Progenitor cell of endocrine pancreas (in vitro differentiated cells): Measurements from ENCODE around the gene SLC35B2. TPM values are rescaled to one million over a fixed set of nuclear protein-coding genes. Genes with fewer than 3 reads are reported as not detected.

ENCODE experiments used
- DNase-seq: peaks from one replicate; pipeline ENCODE4 v3.0.0; 2021; ENCODE audit warnings: low spot score; ENCODE audit not compliant: unreplicated experiment
- H3K27ac Mint-ChIP-seq: 2 replicates; pipeline ENCODE4 v1.8.0; 2021; ENCODE audit warnings: mild to moderate bottlenecking, moderate library complexity, mixed read lengths
- H3K27me3 Mint-ChIP-seq: 2 replicates; pipeline ENCODE4 v1.8.0; 2021; ENCODE audit warnings: mixed read lengths
- H3K36me3 Mint-ChIP-seq: 2 replicates; pipeline ENCODE4 v1.8.0; 2022; ENCODE audit warnings: mixed read lengths; ENCODE audit not compliant: insufficient read depth
- H3K4me1 Mint-ChIP-seq: 2 replicates; pipeline ENCODE4 v1.8.0; 2021; ENCODE audit warnings: low read depth, mixed read lengths
- H3K4me3 Mint-ChIP-seq: 2 replicates; pipeline ENCODE4 v1.8.0; 2021; ENCODE audit warnings: low read depth, mild to moderate bottlenecking, moderate library complexity, mixed read lengths
- H3K9me3 Mint-ChIP-seq: 2 replicates; pipeline ENCODE4 v1.8.0; 2021; ENCODE audit warnings: low read depth, mixed read lengths
- total RNA-seq: library from RNA; stranded (reverse); gene quantifications from 2 replicates; pipeline ENCODE4 v1.2.1, GENCODE V29; 2021
- TF ChIP-seq, protein P1 (sequence below): fragments of 200-600 bp; sonication (generic); IDR thresholded peaks from one replicate; pipeline ENCODE4 v1.5.0; 2021; ENCODE audit warnings: antibody characterized with exemption, mild to moderate bottlenecking; ENCODE audit not compliant: unreplicated experiment

SLC35B2 gene
- total RNA-seq, 1 donor from 2014 or later: 50.3 TPM

DNA sequence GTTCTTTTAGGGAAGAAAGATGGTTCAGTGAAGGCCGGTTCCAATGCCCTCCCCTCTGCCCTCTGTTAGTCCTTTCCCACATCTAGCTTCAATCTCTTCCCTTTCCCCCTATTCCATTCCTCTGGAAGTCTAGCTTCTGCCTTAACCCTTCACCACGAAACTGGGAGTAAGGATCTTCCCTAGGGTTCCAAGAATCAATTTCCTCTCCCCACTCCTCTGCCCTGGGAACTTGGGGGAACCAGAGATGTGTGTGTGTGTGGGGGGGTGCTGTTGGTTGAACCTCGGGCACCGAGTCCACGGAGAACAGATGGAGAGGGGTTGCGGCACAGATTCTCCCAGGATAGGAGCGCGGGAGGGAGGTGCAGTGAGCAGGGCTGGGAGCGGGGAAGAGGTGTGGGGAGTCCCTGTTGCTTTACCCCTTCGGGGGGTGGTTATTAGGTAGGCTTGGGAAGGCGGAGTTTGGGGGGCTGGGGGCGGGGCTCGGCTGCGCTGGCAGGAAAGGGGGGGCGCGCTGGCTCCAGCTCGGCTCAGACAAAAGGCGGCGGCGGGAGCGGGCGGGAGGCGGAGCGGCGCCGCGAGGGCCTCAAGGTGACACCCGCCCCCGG, 12.7 kb upstream of the SLC35B2 start, which contains the start of gene TMEM151B:
TSS of gene TMEM151B (plus strand) at position 530 of the 605 bp plus-strand sequence. CDS start 293 bp downstream, outside the sequence.
- H3K4me3 Mint-ChIP-seq: peak within 1 kb of the TSS; percentile 73

GRCh38 chr6:44269178-44269920, 12.0 kb upstream of the SLC35B2 start:
- Mint-ChIP-seq H3K36me3 (peaks cover 3% of the 10 kb centered on the region), H3K27me3 (peaks cover 48% of the 10 kb centered on the region), H3K9me3 (no peaks in the 10 kb centered on the region), H3K4me1 (peaks cover 6% of the 10 kb centered on the region), H3K4me3 (peak overlapping the region; percentile 69), H3K27ac (no peak overlapping the region)
- TF ChIP-seq, protein P1, sequence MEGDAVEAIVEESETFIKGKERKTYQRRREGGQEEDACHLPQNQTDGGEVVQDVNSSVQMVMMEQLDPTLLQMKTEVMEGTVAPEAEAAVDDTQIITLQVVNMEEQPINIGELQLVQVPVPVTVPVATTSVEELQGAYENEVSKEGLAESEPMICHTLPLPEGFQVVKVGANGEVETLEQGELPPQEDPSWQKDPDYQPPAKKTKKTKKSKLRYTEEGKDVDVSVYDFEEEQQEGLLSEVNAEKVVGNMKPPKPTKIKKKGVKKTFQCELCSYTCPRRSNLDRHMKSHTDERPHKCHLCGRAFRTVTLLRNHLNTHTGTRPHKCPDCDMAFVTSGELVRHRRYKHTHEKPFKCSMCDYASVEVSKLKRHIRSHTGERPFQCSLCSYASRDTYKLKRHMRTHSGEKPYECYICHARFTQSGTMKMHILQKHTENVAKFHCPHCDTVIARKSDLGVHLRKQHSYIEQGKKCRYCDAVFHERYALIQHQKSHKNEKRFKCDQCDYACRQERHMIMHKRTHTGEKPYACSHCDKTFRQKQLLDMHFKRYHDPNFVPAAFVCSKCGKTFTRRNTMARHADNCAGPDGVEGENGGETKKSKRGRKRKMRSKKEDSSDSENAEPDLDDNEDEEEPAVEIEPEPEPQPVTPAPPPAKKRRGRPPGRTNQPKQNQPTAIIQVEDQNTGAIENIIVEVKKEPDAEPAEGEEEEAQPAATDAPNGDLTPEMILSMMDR: no peak
- DNase-seq: no peak

More for the DNA sequence above, 12.7 kb upstream of the SLC35B2 start, which contains the start of gene TMEM151B:
- H3K27me3 Mint-ChIP-seq: peaks cover 50% of the 10 kb centered on the region
- H3K9me3 Mint-ChIP-seq: no peaks in the 10 kb centered on the region
- H3K27ac Mint-ChIP-seq: peak within 1 kb of the TSS; percentile 3
- TF ChIP-seq, protein P1: no peak
- DNase-seq: no peak
- H3K36me3 Mint-ChIP-seq: peaks cover 5% of the 10 kb centered on the region
- peaks cover 2% of the 10 kb centered on the region for H3K4me1 Mint-ChIP-seq

DNA sequence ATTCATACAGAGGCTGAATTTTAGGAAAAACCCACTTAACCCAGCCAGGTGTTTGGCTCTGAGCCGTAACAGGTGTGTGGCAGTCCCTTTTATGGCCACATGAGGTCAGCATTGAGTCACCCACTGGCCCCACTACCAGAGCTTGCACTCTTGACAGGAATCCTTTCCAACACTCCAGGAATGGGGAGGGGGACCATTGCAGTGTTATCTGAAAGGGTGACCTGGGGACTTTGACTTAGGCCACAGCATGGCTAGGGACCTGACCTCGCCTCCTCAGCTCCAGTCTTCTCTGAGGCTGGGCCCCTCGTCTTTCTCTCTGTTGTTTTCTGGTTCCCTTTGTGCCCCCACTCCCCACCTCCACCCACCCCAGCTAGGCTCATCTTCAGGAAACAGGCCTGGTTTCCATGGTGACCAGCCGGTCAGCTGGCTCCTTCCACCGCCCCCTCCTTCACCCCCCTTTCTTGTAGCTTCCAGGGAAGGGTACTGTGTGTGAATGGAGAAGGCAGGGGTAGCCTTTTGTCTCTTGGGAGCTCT, 10.8 kb upstream of the SLC35B2 start:
- Mint-ChIP-seq H3K36me3 (no peaks in the 10 kb centered on the region), H3K4me1 (peaks cover 14% of the 10 kb centered on the region), H3K27me3 (peaks cover 44% of the 10 kb centered on the region), H3K27ac (no peak overlapping the region), H3K4me3 (peak overlapping the region; percentile 35), H3K9me3 (no peaks in the 10 kb centered on the region)
- TF ChIP-seq, protein P1: peak; percentile 93
- DNase-seq: peak; percentile 66

DNA sequence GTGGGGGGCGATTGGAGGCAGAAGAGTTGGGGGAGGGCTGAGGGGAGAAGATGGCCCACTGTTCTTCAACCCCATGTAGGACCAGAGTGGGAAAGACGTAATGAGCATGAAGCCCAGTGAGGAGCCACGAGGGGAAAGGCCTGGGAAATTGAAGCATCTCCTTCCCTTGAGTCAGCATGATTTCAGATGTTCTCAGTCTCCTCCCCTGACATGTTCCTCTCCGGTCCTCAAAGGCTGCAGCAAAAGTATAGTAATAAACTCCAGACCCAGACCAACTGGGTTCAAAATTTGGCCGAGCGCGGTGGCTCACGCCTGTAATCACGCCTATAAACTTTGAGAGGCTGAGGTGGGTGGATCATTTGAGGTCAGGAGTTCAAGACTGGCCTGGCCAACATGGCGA, 9.9 kb upstream of the SLC35B2 start:
- Mint-ChIP-seq H3K4me3 (no peak overlapping the region), H3K9me3 (no peaks in the 10 kb centered on the region), H3K27ac (no peak overlapping the region), H3K27me3 (peaks cover 36% of the 10 kb centered on the region), H3K4me1 (peaks cover 14% of the 10 kb centered on the region), H3K36me3 (no peaks in the 10 kb centered on the region)
- DNase-seq: no peak
- TF ChIP-seq, protein P1: no peak

GRCh38 chr6:44266347-44266746, 9.0 kb upstream of the SLC35B2 start:
- TF ChIP-seq, protein P1: no peak
- peaks cover 14% of the 10 kb centered on the region for H3K4me1 Mint-ChIP-seq
- peak overlapping the region; percentile 50 for H3K4me3 Mint-ChIP-seq
- H3K27me3 Mint-ChIP-seq: peaks cover 33% of the 10 kb centered on the region
- no peaks in the 10 kb centered on the region for H3K36me3 Mint-ChIP-seq
- DNase-seq: no peak
- H3K27ac Mint-ChIP-seq: no peak overlapping the region
- H3K9me3 Mint-ChIP-seq: no peaks in the 10 kb centered on the region
